HL-60/S4 treated with phorbol 12-myristate 13-acetate at 8.2 ng/mL for 4 days and 3 days (cell line): ENCODE results near the gene SLC41A1.

Experiments
- in situ Hi-C: fragments of 300-500 bp; cut with MboI; formaldehyde crosslinking; loops from 2 replicates; pipeline ENCODE4 v1.15.0; 2022; ENCODE audit warnings: low sequenced_read_pairs

The SLC41A1 gene

GRCh38 chr1:205764578-205764977, 48.4 kb downstream of the SLC41A1 start:
- in situ Hi-C loops = no loop called here

DNA sequence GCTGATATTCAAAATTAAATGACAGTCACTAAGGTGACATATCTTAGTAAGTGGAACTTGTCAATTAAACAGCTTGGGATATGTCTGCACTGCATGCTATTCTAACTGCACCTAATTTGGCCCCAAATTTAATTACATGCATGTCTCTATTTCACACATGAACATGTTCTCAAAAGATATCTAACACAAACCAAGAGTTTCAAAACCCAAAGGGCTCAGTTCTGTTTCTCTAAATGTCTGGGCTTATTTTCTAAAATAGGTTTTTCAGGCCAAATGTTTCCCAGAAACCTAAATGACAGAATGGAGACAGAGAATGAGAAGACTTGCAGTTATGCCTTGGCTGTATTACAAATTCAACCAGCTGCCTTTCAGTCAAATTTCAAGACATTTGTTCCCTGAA, 49.0 kb downstream of the SLC41A1 start:
- in situ Hi-C loops = no loop called here

DNA sequence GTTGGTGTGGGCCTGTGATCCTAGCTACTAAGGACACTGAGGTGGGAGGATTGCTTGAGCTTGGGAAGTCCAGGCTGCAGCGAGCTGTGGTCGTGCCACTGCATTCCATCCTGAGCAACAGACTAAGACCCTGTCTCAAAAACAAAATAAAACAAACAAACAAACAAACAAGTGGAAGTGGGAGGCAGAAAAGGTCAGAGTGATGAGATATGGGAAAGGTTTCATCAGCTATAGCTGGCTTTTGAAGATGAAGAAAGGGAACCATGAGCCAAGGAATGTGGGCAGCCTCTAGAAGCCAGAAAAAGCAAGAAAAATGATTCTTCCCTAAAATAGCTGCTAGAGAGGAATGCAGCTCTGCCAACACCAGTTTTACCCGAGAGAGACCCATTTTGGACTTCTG, 52.4 kb downstream of the SLC41A1 start:
- in situ Hi-C loops = no loop called here

DNA sequence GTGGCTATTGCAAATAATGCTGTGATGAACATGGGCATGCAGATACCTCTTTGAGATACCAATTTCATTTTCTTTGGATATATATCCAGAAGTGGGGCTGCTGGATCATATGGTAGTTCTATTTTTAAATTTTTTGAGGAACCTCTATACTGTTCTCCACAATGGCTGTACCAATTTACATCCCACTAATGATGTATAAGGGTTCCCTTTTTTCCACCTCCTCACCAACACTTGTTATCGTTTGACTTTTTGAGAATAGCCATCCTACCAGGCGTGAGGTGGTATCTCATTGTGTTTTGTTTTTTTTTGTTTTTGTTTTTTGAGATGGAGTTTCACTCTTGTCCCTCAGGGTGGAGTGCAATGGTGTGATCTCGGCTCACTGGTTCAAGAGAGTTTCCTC, 56.4 kb downstream of the SLC41A1 start:
- in situ Hi-C loops = no loop called here

DNA sequence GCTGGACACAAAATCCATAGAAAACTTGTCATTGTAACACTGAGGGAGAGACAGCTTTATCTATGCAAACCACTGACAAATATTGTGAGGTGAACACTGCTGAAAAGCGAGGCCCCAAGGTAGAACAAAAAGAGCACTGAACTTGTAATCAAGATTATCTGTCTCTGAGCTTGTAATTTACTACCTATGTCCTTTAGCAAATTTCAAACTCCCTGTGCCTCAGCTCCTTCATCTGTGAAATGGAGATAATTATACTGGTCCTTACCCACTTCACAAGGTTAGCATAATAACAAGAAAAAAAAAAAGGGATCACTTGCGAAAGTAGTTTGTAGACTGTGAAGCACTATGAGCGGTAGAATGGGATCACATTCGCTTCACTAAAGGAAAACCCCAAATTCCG, 58.1 kb downstream of the SLC41A1 start:
- in situ Hi-C loops = no loop called here

- in situ Hi-C loops = no loop called here
Observed at GRCh38 chr1:205751036-205751651, 61.9 kb downstream of the SLC41A1 start.

DNA sequence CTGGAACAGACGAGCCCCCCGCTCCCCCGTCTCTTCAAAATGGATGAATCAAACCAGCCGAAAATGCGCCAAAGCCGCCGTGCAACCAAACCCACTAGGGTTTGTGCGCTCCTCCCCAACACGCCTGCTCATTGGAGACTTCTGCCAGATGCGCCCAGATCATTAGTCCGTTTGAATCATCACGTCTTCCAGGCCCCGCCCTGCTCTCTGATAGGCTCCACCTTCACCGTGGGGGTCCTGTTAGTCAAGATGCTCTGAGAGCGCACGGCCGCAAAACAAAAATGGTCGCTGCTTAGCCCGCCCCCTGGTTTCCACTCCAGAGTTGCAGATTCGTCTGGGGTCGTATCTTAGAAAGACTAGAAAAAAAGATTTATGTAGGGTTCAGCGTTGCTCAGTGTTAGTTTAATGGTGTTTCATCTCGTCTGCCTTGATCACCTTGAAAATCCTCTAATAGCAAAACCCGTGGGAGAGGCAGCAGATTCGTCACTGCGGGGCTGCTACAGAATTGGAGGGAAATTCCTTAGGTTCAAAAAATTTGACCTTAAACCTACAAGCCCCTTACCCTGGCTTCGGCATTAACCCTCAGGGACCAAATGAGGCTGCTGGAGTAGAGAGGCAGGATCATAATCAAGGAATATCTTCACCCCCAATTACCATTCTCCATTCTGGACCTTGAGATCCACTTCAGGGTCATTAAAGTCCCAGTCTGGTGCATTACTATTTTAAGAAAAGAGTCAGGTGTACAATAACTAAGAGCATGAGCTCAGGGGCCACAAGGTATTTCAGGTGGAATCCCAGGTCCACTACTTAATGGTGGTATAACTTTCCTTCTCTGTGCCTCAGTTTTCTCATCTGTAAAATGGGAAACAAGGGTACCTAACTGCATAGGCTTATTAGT, 62.6 kb downstream of the SLC41A1 start, which contains the start of gene NUCKS1:
NUCKS1 (minus strand) TSS at position 45 of the 898 bp plus-strand sequence. CDS start 209 bp downstream, outside the sequence.
- in situ Hi-C loops = no loop called here

DNA sequence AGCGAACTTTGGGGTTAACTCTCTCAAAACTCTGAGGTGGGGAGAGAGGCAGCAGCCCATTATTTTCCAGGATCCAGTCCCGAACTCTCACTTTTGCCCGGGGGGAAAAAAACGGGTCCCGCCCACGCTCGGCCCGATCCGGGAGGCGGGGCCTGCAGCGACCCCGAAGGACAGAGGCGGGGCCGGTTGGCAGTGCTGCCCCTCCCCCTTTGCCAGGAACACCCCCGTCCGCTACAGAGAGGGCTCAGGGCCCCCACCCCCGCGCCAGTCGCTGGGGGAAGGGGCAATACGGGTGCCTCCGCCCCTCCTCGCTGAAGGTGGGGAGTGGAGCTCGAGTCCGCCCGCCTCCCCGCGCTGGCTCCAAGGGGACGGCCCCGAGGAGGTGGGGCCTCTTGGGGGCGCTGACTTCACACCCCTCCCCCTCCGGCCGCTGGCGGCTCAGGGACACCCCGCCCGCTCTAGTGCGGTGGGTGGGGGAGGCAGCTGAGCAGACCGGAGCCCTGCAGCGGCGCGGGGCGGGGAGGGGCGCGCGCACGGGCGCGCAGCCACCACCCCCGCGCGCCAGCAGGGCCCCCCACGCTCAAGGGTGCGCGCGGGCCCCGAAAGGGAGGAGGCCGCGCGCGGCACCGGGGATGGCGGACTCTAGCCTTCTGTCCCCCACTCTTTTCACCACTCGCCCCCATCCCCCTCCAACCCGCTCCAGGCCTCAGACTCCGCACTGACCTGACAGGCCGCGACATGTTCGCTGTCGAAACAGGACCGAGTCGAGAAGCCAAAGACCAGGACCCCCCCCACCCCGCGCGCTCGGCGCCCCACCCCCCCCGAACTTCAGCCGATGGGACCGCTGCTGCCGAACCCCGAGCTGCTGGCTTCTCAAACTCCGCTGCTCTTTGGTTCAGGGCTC, 63.5 kb downstream of the SLC41A1 start:
- in situ Hi-C loops = no loop called here

DNA sequence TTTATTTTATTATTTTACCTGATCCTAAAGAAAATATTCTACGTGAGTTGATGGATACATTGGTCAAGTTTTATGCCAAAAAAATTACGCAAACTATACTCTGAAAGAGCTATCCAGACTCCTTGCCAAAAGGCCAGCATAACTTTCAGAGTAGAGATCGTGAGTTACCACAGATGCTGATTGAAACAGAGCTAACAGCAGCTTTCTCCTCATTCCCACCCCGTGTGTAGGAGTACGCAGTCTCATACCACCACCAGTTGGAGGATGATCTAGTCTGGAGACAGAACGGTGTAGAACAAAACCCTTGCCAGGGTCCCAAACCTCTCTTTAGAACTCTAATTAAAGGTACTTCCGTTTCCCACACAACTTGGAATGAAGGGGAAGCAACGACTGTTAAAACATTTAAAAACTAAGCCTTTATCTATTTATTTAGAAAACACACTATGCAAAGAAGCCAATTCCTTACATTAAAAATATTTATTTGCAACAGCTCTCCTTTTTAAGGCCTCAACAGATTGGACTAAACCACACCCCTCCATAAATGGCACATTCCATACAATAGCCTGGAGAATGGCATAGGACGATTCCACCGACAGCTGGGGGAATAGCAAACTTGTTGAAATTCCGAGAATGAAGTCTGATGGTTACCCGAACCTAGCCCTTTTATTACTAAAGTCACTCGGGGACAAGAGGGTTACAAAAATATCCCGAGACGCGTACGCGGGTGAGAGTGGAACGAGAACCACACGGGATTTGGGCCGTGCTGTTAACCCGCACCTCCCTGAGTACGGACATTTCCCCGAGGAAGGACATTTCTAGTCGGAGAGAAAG, 64.4 kb downstream of the SLC41A1 start:
- in situ Hi-C loops = no loop called here

DNA sequence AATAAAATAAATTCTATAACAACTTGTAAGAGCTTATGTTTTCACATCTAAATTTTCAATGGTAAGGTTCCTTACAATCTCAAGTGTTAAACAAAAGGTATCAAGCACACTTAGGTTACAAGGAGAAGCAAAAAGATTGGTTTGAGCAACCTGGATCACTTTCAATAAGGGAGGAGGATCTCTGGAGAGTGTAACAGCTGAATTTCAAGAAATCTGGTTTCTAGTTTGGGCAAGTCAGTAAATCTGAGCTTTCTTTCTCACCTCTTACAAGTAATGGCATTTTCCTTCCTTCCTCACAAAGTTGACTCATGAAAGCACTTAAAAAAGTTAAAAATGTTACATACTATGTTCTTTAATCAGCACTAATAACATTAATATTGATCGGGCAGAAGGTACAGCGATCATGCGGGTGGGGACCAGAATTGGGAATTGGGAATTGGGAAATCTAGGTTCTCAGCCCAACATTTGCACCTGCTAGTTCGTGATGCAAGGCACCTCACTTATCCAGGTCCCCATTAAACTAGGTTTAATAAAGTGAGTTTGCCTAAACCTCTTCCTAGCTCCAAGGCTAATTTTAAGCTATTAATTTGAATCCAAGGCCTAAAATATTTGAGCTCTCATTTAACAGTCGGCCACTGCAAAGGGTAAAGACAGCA, 66.1 kb downstream of the SLC41A1 start:
- in situ Hi-C loops = no loop called here

GRCh38 chr1:205744403-205744802, 68.6 kb downstream of the SLC41A1 start:
- in situ Hi-C loops = no loop called here

GRCh38 chr1:205743977-205744376, 69.0 kb downstream of the SLC41A1 start:
- in situ Hi-C loops = no loop called here

DNA sequence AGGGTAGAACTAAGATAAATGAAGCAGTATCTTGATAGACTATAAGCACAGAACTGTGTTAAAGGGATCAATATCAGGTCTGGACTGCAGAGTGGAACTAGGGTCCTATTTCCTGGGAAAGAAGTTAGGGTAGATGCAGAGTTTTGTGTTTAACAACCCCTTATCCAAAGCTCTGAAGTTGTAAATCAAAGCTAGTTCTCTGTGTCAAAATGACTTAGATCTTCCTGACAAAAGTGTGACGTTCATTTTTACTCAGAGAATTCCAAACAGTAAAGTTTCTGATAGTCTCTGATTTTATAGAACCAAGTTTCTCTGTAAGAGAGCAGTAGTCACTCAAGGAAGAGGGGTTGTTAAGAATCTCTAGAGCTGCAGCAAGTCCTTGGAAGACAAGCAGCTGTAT, 71.3 kb downstream of the SLC41A1 start:
- in situ Hi-C loops = no loop called here

GRCh38 chr1:205739348-205740160, 73.4 kb downstream of the SLC41A1 start:
- in situ Hi-C loops = no loop called here
